Mononuclear cell (primary cell): ENCODE results near the gene PIK3R3. TPM values are rescaled to one million over a fixed set of nuclear protein-coding genes. Genes with fewer than 3 reads are reported as not detected.

Source experiments
- H3K27me3 ChIP-seq: 2 replicates; pipeline ENCODE4 v1.6.0; 2011; ENCODE audit warnings: low read length, control low read depth; ENCODE audit not compliant: insufficient read depth
- H3K4me1 ChIP-seq: 2 replicates; pipeline ENCODE4 v1.5.1; 2011; ENCODE audit warnings: mild to moderate bottlenecking, low read length, control low read depth; ENCODE audit not compliant: insufficient read depth
- H3K4me3 ChIP-seq: 2 replicates; pipeline ENCODE4 v1.5.1; 2011; ENCODE audit warnings: mild to moderate bottlenecking, low read length, moderate library complexity
- H3K9me3 ChIP-seq: 2 replicates; pipeline ENCODE4 v1.5.1; 2011; ENCODE audit warnings: low read depth, mild to moderate bottlenecking, control low read depth, low read length
- total RNA-seq: library from RNA; depleted of rRNA; stranded (reverse); fragments of >200 nt; gene quantifications from one replicate; pipeline ENCODE4 v1.2.3, GENCODE V29; 2012

Gene PIK3R3
- total RNA-seq, 1 donor, result 0.42 TPM

DNA sequence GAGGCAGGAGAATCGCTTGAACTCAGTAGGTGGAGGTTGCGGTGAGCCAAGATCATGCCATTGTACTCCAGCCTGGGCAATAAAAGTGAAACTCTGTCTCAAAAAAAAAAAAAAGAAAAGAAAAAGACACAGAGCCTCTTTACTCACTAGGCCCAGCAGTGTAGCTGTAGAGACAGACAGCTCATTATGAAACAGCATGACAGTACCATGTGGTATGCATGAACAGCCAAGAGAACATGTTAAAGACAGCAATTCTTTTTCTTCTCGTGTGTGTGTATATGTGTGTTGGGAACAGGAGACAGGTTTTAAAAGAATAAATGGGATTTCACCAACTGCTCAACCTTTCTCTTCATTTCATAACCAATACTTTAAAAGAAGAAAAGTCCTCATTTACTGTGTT, 118.8 kb downstream of the PIK3R3 start:
- H3K4me1 ChIP-seq, result peaks cover 9% of the 10 kb centered on the region
- no peaks in the 10 kb centered on the region for H3K9me3 ChIP-seq
- no peaks in the 10 kb centered on the region for H3K27me3 ChIP-seq
- no peak overlapping the region for H3K4me3 ChIP-seq

DNA sequence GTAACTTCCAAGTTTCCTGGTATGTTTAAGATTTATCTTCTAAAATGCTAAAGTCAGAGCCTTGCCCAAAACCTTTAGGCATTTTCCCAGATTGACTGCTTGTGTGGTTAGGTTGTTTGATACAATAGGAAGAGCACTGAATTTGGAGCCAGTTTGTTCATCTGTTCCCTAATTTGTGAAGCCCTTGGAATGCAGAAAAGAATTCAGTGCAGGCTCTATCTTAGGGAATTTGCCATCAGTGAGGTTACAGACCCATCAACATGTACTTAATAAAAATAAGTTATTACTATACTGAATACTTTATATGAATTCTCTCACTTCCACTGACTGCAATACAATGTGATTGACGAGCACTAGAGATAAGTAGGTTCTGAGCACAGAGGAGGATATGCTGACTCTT, 120.2 kb downstream of the PIK3R3 start:
- Histone ChIP-seq H3K9me3 (no peaks in the 10 kb centered on the region), H3K27me3 (no peaks in the 10 kb centered on the region), H3K4me1 (no peaks in the 10 kb centered on the region)

DNA sequence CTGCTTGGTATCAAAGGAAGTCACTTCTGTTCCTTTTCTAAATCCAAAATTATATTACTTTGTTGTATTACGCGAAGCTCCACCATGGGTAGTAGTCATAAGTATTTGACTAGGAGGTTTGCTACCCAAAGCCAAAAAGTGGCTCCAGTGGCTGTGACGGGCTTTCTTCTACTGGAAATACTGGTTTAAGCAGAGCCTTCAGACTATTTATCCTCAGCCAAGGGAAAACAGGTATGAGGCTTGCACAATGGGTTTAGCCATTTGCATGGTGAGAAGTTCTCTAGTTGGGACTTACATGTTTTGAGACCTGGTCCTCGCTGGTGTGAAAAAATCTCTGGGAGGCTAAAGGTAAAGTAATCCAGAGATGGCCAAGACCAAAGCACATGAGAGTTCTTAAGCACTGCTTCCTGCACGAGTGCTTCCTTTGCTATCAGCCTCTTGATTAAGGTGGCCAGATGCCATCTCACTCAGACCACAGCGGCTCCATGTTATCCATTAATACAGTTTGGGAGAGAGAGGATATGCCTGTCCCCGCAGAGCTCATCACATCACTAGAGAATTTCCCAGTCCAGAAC, 121.2 kb downstream of the PIK3R3 start:
- Histone ChIP-seq H3K27me3 (no peaks in the 10 kb centered on the region), H3K4me3 (no peak overlapping the region), H3K9me3 (no peaks in the 10 kb centered on the region), H3K4me1 (no peaks in the 10 kb centered on the region)

More for the DNA sequence above, 120.2 kb downstream of the PIK3R3 start:
- H3K4me3 ChIP-seq, result no peak overlapping the region

DNA sequence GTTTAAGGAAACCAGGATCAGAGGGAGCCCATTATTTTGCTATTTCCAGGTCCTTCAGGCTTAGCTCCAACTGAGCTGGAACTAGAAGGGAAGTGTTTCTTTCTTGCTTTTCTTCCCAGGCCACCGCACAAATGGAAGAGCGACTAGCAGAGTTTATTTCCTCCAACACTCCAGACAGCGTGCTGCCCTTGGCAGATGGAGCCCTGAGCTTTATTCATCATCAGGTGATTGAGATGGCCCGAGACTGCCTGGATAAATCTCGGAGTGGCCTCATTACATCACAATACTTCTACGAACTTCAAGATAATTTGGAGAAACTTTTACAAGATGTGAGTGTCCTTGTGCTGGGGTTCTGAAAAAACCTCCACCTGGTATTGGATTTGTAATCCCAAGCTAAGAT, 121.8 kb downstream of the PIK3R3 start:
- H3K27me3 ChIP-seq, result no peaks in the 10 kb centered on the region
- H3K4me3 ChIP-seq, result no peak overlapping the region
- H3K9me3 ChIP-seq, result no peaks in the 10 kb centered on the region
- H3K4me1 ChIP-seq, result no peaks in the 10 kb centered on the region

DNA sequence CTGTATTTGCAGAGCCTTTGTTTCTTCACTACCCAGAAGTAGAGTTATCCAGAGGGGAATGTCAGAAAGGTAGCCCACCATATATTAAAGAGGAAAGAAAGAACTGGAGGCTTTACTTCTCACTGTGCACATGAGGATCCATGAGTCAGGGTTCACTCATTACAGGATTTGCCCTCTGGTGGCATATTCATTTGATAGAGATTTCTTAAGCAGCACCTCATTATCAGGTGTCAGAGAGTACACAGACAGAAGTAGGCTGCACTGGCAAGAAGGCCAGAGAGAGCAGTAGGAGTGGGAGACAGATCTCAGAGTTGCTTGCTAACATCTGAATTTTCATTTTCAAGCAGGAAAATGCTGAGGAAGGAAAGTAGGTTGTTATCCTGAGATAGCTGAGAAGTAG, 123.8 kb downstream of the PIK3R3 start:
- Histone ChIP-seq H3K4me1 (peaks cover 5% of the 10 kb centered on the region), H3K27me3 (no peaks in the 10 kb centered on the region), H3K9me3 (no peaks in the 10 kb centered on the region)

DNA sequence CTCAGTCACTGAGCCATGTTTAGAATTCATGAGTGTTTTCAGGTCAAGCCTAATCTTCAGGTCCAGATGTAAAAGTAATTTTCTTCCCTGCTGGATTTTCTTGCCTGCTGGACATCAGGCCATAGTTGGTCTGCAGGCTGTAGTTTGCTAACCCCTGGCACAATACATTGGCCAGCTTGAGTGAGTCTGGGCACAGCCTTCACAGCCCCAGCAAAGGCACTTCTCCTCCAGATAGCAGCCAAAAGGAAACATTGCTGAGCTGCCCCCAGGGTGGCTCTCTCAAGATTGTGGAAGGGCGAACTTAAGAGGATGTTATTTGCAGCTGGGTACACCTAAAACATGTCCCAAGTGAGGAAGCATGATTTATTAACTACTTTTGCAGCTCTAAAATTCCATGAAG, 126.8 kb downstream of the PIK3R3 start:
- Histone ChIP-seq H3K4me3 (no peak overlapping the region), H3K9me3 (no peaks in the 10 kb centered on the region), H3K27me3 (no peaks in the 10 kb centered on the region), H3K4me1 (peaks cover 31% of the 10 kb centered on the region)

More for the DNA sequence above, 123.8 kb downstream of the PIK3R3 start:
- H3K4me3 ChIP-seq, result no peak overlapping the region

DNA sequence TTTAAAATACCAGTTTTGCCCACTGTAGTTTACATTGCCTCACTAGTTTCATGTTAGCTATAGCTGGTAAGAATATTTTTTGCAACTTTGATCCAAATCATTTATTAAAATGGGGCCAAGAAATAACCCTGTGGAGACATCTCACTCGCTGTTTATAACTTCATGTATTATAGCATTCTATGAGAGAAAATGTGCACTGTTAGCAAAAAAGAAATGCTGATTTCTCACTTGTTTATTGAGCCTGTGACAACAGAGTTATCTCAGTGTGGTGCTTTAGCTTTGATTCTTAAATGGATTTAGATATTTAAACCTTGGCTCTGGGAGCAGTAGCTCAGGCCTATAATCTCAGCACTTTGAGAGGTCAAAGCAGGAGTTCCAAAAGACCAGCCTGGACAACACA, 127.9 kb downstream of the PIK3R3 start:
- no peaks in the 10 kb centered on the region for H3K9me3 ChIP-seq
- no peak overlapping the region for H3K4me3 ChIP-seq
- no peaks in the 10 kb centered on the region for H3K27me3 ChIP-seq
- H3K4me1 ChIP-seq, result peaks cover 31% of the 10 kb centered on the region

DNA sequence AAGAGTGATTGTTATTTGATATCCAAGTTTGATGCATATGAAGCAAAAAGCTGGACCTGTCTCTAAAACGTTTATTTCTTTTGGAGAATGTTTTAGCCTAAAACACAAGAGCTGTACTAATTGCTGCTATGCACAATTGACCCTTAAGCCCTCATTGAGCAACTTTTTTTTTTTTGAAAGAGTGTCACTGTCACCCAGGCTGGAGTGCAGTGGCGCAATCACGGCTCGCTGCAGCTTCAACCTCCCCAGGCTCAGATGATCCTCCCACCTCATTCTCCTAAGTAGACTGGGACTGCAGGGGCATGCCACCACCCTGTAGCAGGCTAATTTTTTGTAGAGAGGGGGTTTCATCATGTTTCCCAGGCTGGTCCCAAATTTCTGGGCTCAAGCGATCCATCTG, 129.1 kb downstream of the PIK3R3 start:
- Histone ChIP-seq H3K4me3 (no peak overlapping the region), H3K9me3 (no peaks in the 10 kb centered on the region), H3K27me3 (no peaks in the 10 kb centered on the region), H3K4me1 (peaks cover 31% of the 10 kb centered on the region)

DNA sequence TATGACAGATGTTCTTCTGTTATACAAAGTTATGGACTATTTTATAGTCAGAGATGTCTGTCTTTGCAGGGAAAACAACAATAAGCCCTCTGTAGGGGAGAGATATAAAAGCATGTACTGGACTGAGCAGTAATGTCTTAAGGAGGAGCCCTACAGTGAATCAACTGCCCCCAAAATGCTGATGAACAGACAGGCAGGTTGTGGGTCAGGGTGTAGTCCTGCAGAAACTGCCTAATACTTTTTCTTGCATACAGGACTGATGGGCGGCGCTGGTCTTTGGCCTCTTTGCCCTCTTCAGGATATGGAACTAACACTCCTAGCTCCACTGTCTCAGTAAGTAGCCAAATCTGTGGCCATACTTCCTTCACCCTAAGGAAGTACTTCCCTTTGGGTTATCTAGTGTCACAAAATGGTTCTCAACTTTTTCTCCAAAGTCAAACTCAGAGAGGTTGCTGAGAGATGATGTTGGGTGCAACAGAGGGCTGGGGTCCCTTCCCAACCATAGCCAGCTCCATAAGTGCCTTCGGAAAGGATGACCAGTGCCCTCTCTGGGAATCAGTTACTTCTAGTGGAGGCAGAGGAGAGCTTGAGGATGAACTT, 129.8 kb downstream of the PIK3R3 start:
- no peaks in the 10 kb centered on the region for H3K9me3 ChIP-seq
- no peak overlapping the region for H3K4me3 ChIP-seq
- peaks cover 31% of the 10 kb centered on the region for H3K4me1 ChIP-seq
- no peaks in the 10 kb centered on the region for H3K27me3 ChIP-seq

DNA sequence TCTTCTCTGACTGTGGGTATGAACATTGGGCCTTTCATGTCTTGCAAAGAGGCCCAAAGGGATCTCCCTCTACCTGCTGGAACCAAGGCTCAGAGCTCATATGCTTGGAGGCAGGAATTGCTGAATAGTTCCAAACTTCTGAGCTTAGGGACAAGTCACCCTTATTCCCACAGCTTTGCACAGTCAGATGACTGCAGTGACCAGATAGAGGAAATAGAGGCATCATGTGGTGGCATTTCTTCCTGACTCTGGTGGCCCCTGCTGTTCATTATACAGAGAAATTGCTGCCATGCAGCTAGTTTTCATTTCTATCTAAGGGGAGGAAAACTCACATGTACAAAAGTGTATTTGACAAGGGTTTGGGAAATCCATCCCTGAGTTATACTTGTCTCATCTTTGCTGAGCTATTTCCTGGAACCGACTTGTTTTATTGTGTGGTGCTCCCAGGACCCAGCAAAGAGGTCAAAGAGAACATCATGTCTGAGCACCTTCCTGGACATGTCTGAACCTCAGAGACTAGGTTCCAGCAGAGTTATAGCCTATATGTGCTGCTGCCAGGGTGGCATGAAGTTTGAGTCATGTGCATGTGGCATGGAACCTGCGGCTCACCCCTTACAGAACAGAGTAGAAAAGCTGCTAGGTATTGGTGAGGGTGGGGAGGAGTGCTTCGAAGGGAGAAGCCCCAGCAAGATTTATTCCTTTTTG, 131.2 kb downstream of the PIK3R3 start:
- Histone ChIP-seq H3K4me1 (peaks cover 31% of the 10 kb centered on the region), H3K4me3 (no peak overlapping the region), H3K9me3 (no peaks in the 10 kb centered on the region), H3K27me3 (no peaks in the 10 kb centered on the region)

DNA sequence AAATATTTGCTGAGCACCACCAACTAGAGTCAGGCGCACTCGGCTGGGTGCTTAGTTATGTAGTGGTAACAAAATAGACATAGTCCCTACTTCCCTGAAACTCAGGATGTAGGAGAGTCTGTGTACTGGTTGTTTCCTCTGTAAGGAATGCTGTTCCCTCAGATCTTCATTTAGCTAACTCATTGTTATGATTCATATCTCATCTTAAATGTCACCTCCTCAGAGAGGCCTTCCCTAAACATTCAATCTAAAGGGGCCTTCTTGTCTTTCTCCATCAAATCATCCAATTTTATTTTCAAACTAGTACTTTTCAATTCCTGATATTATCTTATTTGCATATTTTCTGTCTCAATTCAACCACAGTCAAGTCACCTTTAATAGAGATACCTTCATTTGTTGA, 132.9 kb downstream of the PIK3R3 start:
- H3K9me3 ChIP-seq, result no peaks in the 10 kb centered on the region
- H3K27me3 ChIP-seq, result no peaks in the 10 kb centered on the region

DNA sequence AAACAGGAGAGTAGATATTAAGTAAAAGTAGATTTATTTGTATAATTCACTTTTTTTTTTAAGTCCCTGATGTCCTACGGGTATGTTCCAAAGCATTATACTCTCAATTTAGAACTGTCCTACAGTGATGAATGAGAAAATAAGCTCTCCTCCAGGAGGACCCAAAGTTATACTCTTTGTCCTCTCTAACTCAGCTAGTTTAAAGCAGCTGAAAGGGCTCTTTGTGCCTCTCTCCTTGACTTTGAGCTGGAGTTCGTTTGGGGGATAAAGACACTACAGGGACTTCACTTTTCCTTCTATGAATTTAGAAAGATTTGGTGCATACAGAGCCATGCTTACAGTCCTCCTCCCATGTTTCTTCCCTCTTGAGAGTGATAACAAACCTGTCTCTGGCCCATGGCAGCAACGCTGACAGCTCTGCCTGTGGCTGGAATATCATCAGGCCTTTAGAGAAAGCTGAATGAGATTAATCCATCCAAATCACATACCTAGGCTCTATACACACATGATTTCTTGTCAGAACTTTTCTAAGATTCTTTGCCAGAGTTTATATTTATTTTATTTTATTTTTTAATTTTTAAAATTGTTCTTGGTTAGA, 134.3 kb downstream of the PIK3R3 start:
- no peaks in the 10 kb centered on the region for H3K9me3 ChIP-seq
- peaks cover 21% of the 10 kb centered on the region for H3K4me1 ChIP-seq
- no peak overlapping the region for H3K4me3 ChIP-seq
- H3K27me3 ChIP-seq, result no peaks in the 10 kb centered on the region

More for the DNA sequence above, 132.9 kb downstream of the PIK3R3 start:
- H3K4me1 ChIP-seq, result peaks cover 31% of the 10 kb centered on the region
- no peak overlapping the region for H3K4me3 ChIP-seq

DNA sequence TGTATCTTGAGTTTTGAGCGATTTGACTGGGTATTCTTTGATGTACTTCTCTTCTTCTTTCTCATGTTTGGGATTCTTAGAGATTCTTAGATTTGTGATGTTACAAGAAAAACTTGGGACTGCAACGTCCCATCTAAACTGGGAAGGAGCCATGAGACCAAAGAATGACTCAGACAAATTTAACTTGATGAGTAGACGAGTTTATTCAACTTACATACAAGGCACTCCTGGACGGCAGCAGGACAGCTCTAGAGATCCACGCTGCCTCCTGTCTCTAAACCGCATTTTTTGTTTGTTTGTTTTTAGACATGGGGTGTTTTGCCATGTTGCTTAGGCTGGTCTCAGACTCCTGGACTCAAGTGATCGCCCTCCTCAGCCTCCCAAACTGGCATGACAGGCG, 137.1 kb downstream of the PIK3R3 start:
- Histone ChIP-seq H3K4me3 (no peak overlapping the region), H3K27me3 (no peaks in the 10 kb centered on the region), H3K9me3 (no peaks in the 10 kb centered on the region), H3K4me1 (peaks cover 4% of the 10 kb centered on the region)

DNA sequence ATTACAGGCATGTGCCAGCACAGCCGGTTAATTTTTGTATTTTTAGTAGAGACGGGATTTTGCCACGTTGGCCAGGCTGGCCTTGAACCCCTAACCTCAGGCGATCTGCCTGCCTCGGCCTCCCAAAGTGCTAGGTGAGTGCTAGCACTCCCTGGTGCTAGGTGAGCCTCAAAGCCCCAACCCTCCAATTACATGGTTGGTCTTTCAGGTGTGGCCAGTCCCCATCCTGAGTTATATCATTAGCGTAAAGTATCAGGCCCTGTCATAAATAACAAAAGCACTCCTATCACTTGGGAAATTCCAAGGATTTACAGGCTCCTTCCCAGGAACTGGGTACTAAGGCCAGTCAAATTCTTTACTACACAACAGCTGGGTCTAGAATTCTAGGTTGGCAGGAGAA, 138.0 kb downstream of the PIK3R3 start:
- H3K9me3 ChIP-seq, result no peaks in the 10 kb centered on the region
- H3K4me1 ChIP-seq, result peaks cover 4% of the 10 kb centered on the region
- H3K4me3 ChIP-seq, result no peak overlapping the region
- H3K27me3 ChIP-seq, result no peaks in the 10 kb centered on the region
